Mononuclear cell (primary cell): ENCODE measurements around the gene TASL. TPM values are rescaled to one million over a fixed set of nuclear protein-coding genes. Genes with fewer than 3 reads are reported as not detected.
"Not testable (repeated sequence)": the region's sequence is repeated elsewhere in the genome, so short reads cannot be mapped to it uniquely, and the experiment has no call there.

Experiments
- H3K27me3 ChIP-seq: 2 replicates; pipeline ENCODE4 v1.6.0; 2011; ENCODE audit warnings: low read length, control low read depth; ENCODE audit not compliant: insufficient read depth
- H3K4me1 ChIP-seq: 2 replicates; pipeline ENCODE4 v1.5.1; 2011; ENCODE audit warnings: mild to moderate bottlenecking, low read length, control low read depth; ENCODE audit not compliant: insufficient read depth
- H3K4me3 ChIP-seq: 2 replicates; pipeline ENCODE4 v1.5.1; 2011; ENCODE audit warnings: mild to moderate bottlenecking, low read length, moderate library complexity
- H3K9me3 ChIP-seq: 2 replicates; pipeline ENCODE4 v1.5.1; 2011; ENCODE audit warnings: low read depth, mild to moderate bottlenecking, control low read depth, low read length
- total RNA-seq: library from RNA; depleted of rRNA; stranded (reverse); fragments of >200 nt; gene quantifications from one replicate; pipeline ENCODE4 v1.2.3, GENCODE V29; 2012

The TASL gene
- total RNA-seq, 1 donor, result 16.9 TPM

GRCh38 chrX:30592831-30593230 lies 15.3 kb upstream of the TASL start:
- peaks cover 75% of the 10 kb centered on the region for H3K4me1 ChIP-seq
- no peaks in the 10 kb centered on the region for H3K27me3 ChIP-seq
- no peak overlapping the region for H3K4me3 ChIP-seq
- no peaks in the 10 kb centered on the region for H3K9me3 ChIP-seq

- H3K4me3 ChIP-seq, result no peak overlapping the region
- H3K4me1 ChIP-seq, result peaks cover 63% of the 10 kb centered on the region
- no peaks in the 10 kb centered on the region for H3K27me3 ChIP-seq
- no peaks in the 10 kb centered on the region for H3K9me3 ChIP-seq
Measured at GRCh38 chrX:30590368-30590767, 12.8 kb upstream of the TASL start.

DNA sequence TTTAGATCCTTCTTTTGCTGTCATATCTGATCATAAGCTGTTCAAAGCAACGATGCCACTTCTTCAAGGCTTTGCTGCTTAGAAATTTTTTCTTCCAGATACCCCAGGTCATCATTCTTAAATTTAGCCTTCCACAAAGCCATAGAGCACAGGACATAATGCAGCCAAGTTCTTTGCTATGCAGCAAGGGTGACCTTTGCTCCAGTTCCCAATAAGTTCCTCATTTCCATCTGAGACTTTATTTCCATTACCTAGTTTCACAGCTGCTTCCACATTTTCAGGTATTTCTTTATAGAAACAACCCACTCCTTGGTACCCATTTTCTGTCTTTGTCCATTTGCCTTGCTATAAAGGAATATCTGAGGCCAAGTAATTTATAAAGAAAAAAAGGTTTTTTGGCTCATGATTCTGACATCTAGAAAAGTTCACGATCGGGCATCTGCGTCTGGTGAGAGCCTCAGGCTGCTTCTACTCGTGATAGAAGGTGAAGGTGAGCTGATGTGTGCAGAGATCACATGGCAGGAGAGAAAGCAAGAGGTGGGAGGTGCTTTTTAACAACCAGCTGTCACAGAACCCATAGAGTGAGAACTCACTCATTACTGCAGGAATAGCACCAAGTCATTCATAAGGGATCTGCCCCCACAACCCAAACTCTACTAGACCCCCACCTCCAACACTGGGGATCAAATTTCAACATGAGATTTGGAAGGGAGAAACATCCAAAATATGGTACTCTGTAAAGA lies 11.8 kb upstream of the TASL start:
- Histone ChIP-seq H3K9me3 (no peaks in the 10 kb centered on the region), H3K4me3 (no peak overlapping the region), H3K27me3 (no peaks in the 10 kb centered on the region), H3K4me1 (peaks cover 58% of the 10 kb centered on the region)

DNA sequence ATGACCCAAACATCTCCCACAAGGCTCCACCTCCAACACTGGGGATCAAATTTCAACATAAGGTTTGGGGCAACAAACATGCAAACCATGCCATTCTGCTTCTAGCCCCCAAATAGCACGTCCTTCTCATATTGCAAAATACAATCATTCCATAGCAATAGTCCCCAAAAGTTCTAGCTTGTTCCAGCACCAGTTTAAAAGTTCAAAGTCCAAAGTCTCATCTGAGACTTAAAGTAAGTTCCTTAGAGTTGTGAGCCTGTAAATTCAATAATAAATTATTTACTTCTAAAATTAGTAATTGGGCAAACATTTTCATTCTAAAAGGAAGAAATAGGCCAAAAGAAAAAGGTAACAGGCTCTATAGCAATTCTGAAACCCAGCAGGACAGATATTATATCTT lies 8.9 kb upstream of the TASL start:
- H3K4me1 ChIP-seq, result peaks cover 34% of the 10 kb centered on the region
- H3K27me3 ChIP-seq, result no peaks in the 10 kb centered on the region
- H3K4me3 ChIP-seq, result no peak overlapping the region
- no peaks in the 10 kb centered on the region for H3K9me3 ChIP-seq

DNA sequence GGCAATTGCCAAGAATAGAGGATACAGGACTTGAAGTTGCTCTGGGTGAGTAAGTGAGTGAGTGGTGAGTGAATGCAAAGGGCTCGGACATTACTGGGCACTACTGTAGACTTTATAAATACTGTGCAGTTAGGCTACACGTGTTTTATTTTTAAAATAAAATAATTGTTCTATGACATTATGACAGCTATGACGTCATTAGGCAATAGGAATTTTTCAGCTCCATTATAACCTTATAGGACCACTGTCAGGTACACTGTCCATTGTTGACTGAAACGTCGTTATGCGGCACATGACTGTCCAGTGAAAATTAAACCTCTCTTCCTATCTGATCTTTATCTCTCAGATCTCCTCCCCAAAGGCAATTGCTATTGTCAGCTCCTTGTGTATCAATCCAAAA lies 5.1 kb upstream of the TASL start:
- no peaks in the 10 kb centered on the region for H3K9me3 ChIP-seq
- H3K27me3 ChIP-seq, result no peaks in the 10 kb centered on the region
- H3K4me1 ChIP-seq, result peaks cover 13% of the 10 kb centered on the region
- H3K4me3 ChIP-seq, result no peak overlapping the region

GRCh38 chrX:30580641-30581040 lies 3.1 kb upstream of the TASL start:
- Histone ChIP-seq H3K4me3 (no peak overlapping the region), H3K9me3 (no peaks in the 10 kb centered on the region), H3K27me3 (no peaks in the 10 kb centered on the region), H3K4me1 (peaks cover 9% of the 10 kb centered on the region)

GRCh38 chrX:30576881-30577280 lies 685 bp downstream of the TASL start:
- Histone ChIP-seq H3K4me3 (peak overlapping the region; percentile 62), H3K9me3 (no peaks in the 10 kb centered on the region), H3K4me1 (peaks cover 20% of the 10 kb centered on the region), H3K27me3 (no peaks in the 10 kb centered on the region)

DNA sequence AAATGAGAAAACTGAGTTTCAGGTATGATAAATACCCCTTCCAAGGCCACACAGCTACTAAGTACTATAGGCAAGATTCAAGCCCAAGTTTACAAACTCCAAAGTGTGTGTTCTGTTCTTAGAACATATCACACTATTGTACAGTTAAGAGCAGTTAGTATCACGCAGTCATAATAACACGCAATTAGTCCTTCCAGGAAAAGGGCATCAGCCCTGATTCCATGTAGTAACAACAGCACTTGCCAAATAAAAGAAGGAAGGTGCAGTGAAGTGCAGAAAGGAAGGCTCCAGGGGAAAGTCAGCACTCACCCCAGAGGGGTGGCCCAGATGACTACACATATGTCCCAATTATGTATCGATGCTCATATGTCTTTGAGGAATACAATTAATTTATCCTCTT lies 4.4 kb downstream of the TASL start:
- H3K4me1 ChIP-seq, result peaks cover 29% of the 10 kb centered on the region
- H3K27me3 ChIP-seq, result no peaks in the 10 kb centered on the region
- H3K4me3 ChIP-seq, result peak overlapping the region; percentile 8

DNA sequence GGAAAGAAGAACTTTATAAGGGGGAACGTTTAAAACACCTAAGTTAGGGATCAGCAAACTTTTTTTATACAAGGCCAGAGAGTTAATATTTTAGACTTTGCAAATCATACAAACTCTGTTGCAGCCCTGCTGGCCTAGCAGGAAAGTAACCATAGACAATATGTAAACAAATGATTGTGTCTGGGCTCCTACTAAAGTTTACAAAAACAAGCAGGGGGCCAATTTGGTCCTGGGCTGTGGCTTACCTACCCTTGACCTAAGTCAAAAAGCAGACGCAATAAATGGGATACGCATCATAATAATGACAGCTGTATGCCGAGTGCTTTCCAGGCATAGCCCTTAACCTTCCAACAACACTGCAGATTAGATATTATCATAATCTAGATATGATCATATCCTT lies 4.9 kb downstream of the TASL start:
- H3K4me3 ChIP-seq, result peak overlapping the region; percentile 8

More for the DNA sequence above, 4.4 kb downstream of the TASL start:
- H3K9me3 ChIP-seq, result no peaks in the 10 kb centered on the region

DNA sequence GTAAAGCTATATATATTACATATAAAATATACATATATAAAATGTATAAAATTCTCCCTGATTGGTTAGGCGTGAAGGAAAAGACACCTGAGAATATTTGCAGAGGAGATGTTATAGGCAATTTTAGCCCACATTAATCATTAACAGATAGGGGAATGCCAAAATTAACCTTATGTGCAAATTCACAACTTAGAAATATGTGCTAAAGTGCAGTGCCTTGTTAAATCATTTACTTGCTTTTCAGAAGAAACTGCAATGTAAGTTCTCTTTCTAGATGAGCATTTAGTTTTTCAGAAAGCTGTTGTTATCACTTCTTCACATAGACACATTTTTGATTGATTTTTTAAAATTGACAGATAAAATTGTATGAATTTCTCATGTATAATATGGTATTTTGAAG lies 5.6 kb downstream of the TASL start:
- H3K9me3 ChIP-seq, result no peaks in the 10 kb centered on the region
- H3K4me3 ChIP-seq, result no peak overlapping the region

More for the DNA sequence above, 4.9 kb downstream of the TASL start:
- Histone ChIP-seq H3K27me3 (no peaks in the 10 kb centered on the region), H3K4me1 (peaks cover 31% of the 10 kb centered on the region), H3K9me3 (no peaks in the 10 kb centered on the region)

DNA sequence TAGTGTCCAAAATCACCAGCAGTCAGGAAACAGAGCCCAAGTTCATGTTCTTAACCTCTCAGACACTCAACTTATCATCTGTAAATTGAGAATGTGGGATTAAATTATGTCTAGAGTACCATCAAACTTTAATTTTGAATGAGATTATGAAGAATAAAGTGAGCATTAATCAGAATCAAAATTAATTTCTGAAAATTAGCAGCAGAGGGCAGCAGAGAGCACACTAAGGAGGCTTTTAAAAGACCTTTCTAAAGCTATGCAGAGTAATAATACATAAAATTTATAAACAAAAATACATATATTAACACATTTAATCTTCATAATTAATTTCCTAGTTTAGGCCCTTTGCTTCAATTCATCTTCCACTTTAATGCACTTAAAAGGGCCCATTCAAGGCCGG lies 7.1 kb downstream of the TASL start:
- Histone ChIP-seq H3K27me3 (no peaks in the 10 kb centered on the region), H3K4me1 (peaks cover 34% of the 10 kb centered on the region), H3K9me3 (no peaks in the 10 kb centered on the region), H3K4me3 (no peak overlapping the region)

More for the DNA sequence above, 5.6 kb downstream of the TASL start:
- H3K4me1 ChIP-seq, result peaks cover 33% of the 10 kb centered on the region
- no peaks in the 10 kb centered on the region for H3K27me3 ChIP-seq

DNA sequence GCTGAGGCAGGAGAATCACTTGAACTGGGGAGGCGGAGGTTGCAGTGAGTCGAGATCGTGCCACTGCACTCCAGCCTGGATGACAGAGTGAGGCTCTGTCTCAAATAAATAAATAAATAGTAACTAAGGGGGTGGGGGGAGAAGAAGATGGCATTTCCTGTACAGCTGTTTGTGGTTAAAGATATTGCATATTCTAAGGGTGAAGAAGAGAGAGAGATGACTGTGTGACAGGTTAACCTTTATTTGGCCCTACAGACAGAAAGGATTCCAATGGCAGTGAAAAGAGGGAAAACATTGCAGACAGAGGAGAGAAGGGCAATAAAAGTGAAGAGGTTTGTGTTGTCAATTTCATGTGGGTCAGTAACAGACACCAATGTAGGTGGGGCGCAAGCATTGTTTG lies 9.4 kb downstream of the TASL start:
- Histone ChIP-seq H3K27me3 (no peaks in the 10 kb centered on the region), H3K4me3 (no peak overlapping the region)

GRCh38 chrX:30563070-30563469 lies 14.5 kb downstream of the TASL start:
- H3K4me1 ChIP-seq, H3K27me3 ChIP-seq, H3K9me3 ChIP-seq, H3K4me3 ChIP-seq: not testable (repeated sequence)

More for the DNA sequence above, 9.4 kb downstream of the TASL start:
- Histone ChIP-seq H3K9me3 (no peaks in the 10 kb centered on the region), H3K4me1 (peaks cover 28% of the 10 kb centered on the region)

GRCh38 chrX:30561191-30561590 lies 16.4 kb downstream of the TASL start:
- no peaks in the 10 kb centered on the region for H3K27me3 ChIP-seq
- peaks cover 4% of the 10 kb centered on the region for H3K4me1 ChIP-seq
- no peaks in the 10 kb centered on the region for H3K9me3 ChIP-seq
- no peak overlapping the region for H3K4me3 ChIP-seq

DNA sequence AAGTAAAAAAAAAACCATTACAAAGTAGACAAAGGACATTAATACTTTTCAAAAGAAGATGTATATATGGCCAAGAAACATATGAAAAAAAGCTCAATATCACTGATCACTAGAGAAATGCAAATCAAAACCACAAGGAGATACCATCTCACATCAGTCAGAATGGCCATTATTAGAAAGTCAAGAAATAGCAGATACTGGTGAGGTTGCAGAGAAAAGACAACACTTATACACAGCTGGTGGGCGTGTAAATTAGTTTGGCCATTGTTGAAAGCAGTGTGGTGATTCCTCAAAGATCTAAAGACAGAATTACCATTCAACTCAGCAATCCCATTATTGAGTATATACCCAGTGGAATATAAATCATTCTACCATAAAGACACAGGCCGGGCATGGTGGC lies 39.3 kb downstream of the TASL start:
- Histone ChIP-seq H3K4me1 (peaks cover 6% of the 10 kb centered on the region), H3K9me3 (no peaks in the 10 kb centered on the region), H3K4me3 (no peak overlapping the region), H3K27me3 (no peaks in the 10 kb centered on the region)

DNA sequence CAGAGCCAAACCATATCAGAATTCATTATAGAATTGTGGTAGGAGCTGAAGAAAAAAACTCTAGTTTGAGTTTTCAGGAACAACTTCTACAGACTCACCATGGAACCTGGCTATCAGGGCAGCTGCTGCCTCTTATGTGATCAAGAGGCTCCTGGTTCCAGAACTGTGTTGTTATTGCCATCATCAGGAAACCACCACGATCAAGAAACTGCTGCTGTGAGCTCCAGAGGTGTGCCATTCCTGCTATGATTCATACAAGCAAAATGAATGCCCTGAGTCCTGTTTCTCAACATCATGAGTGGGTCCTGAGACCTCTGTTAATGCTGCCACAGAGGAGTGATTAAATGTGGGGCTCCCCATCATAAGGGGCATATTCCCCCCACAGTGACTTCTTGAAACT lies 43.7 kb downstream of the TASL start:
- no peaks in the 10 kb centered on the region for H3K27me3 ChIP-seq
- H3K4me1 ChIP-seq, result peaks cover 18% of the 10 kb centered on the region
- H3K4me3 ChIP-seq, result no peak overlapping the region
- no peaks in the 10 kb centered on the region for H3K9me3 ChIP-seq
